Brain microvascular endothelial cell (primary cell): Measurements from ENCODE around the gene ZNF607.
A peak's percentile ranks its signal among the peaks of the same experiment; 100 is the strongest.
"Not testable (repeated sequence)": the region's sequence is repeated elsewhere in the genome, so short reads cannot be mapped to it uniquely, and the experiment has no call there.

ENCODE experiments used
- DNase-seq: peaks from one replicate; pipeline ENCODE4 v3.0.0-alpha.2; 2020
- H3K27ac ChIP-seq: fragments of 250-450 bp; sonication (Bioruptor Pico); 2 replicates; pipeline ENCODE4 v1.5.1; 2020; ENCODE audit warnings: mild to moderate bottlenecking, moderate library complexity
- H3K27me3 ChIP-seq: fragments of 250-450 bp; sonication (Bioruptor Pico); replicated peaks from 2 replicates; pipeline ENCODE4 v1.5.1; 2020; ENCODE audit warnings: mild to moderate bottlenecking
- H3K36me3 ChIP-seq: fragments of 250-450 bp; sonication (Bioruptor Pico); replicated peaks from 2 replicates; pipeline ENCODE4 v1.5.1; 2020; ENCODE audit warnings: mild to moderate bottlenecking
- H3K4me3 ChIP-seq: 2 replicates; pipeline ENCODE4 v1.5.1; 2011; ENCODE audit warnings: low read depth, mild to moderate bottlenecking, control low read depth, low read length, moderate library complexity
- in situ Hi-C: cut with HindIII; loops from 2 replicates; pipeline ENCODE4 v1.10.0; 2017; ENCODE audit warnings: low sequenced_read_pairs, low pct_ligation_motif_present
- TF ChIP-seq, protein P1 (sequence below): IDR thresholded peaks from 2 replicates; pipeline ENCODE4 v1.5.1; 2011; ENCODE audit warnings: low read depth, mild to moderate bottlenecking, moderate library complexity, low read length, control low read depth, inconsistent platforms; ENCODE audit errors: missing control alignments

The ZNF607 gene

DNA sequence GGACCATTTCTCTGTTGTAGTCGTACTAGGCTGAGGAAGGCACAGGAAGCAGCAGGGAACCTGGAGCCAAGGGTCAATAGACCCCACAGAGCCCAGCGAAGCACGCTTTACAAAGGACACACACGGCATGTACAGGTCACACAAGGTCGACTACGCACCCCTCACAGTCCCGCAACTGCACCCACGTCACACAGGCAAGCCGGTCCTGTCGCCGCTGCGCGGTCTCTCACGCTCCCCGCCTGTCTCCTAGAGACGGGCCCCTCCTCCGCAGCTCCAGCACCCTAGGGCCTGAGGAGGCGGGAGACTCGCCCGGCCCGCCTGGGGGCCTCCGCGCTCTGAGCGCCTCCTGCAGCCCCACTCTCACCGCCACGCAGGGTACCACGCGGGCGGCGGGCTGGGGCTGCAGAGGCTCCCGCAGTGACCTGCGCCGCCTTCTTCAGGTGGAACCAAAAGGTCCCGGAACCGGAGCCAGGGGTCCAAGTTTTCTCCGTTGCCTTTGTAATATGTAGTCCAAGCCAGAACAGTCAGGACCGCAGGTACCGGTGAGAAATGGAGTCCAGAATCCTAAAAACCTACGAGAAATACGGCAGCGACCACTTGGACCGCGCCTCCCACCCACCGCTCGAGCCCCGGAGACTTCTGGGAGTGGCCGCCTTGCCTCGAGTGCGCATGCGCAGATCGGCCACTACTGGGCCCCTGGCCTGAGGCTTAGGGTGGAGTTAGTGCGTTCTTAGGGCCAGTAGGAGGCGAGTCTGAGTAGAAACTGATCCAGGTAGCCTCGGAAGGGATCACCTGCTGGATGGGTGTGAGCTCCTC is at the start of gene ZNF607:
Gene ZNF607 (minus strand): TSS at position 651 of the 816 bp plus-strand sequence. CDS start 8,143 bp downstream, outside the sequence.
- in situ Hi-C loops: no loop called here
- Histone ChIP-seq H3K4me3 (peak within 1 kb of the TSS; percentile 85), H3K27ac (peak within 1 kb of the TSS; percentile 57), H3K36me3 (no peaks in the 10 kb centered on the region), H3K27me3 (no peaks in the 10 kb centered on the region)
- TF ChIP-seq, protein P1, sequence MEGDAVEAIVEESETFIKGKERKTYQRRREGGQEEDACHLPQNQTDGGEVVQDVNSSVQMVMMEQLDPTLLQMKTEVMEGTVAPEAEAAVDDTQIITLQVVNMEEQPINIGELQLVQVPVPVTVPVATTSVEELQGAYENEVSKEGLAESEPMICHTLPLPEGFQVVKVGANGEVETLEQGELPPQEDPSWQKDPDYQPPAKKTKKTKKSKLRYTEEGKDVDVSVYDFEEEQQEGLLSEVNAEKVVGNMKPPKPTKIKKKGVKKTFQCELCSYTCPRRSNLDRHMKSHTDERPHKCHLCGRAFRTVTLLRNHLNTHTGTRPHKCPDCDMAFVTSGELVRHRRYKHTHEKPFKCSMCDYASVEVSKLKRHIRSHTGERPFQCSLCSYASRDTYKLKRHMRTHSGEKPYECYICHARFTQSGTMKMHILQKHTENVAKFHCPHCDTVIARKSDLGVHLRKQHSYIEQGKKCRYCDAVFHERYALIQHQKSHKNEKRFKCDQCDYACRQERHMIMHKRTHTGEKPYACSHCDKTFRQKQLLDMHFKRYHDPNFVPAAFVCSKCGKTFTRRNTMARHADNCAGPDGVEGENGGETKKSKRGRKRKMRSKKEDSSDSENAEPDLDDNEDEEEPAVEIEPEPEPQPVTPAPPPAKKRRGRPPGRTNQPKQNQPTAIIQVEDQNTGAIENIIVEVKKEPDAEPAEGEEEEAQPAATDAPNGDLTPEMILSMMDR: peak; percentile 78
- peak; percentile 80 for DNase-seq

DNA sequence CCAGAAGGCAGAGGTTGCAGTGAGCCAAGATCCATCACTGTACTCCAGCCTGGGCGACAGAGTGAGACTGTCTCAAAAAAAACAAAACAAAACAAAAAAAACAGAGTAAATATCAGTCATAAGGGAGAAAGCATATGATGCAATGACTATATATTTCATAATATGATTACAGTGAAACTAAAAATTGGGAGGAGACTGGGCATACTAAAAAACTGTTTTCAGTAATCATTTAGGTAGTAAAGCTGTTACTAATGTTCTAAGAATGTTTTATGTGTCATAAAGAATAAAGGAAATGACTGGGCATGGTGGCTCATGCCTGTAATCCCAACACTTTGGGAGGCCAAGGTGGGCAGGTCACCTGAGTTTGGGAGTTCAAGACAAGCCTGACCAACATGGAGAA is 43.9 kb upstream of the ZNF607 start:
- TF ChIP-seq, protein P1: no peak
- Histone ChIP-seq H3K27ac (no peak overlapping the region), H3K27me3 (no peaks in the 10 kb centered on the region), H3K4me3 (no peak overlapping the region), H3K36me3 (peaks cover 5% of the 10 kb centered on the region)
- in situ Hi-C loops: no loop called here
- DNase-seq: no peak

DNA sequence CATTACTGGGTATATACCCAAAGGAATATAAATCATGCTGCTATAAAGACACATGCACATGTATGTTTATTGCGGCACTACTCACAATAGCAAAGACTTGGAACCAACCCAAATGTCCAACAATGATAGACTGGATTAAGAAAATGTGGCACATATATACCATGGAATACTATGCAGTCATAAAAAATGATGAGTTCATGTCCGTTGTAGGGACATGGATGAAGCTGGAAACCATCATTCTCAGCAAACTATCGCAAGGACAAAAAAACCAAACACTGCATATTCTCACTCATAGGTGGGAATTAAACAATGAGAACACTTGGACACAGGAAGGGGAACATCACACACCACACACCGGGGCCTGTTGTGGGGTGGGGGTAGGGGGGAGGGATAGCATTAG is 38.1 kb upstream of the ZNF607 start:
- H3K27ac ChIP-seq, DNase-seq, H3K4me3 ChIP-seq, H3K36me3 ChIP-seq, in situ Hi-C loops, H3K27me3 ChIP-seq: not testable (repeated sequence)

DNA sequence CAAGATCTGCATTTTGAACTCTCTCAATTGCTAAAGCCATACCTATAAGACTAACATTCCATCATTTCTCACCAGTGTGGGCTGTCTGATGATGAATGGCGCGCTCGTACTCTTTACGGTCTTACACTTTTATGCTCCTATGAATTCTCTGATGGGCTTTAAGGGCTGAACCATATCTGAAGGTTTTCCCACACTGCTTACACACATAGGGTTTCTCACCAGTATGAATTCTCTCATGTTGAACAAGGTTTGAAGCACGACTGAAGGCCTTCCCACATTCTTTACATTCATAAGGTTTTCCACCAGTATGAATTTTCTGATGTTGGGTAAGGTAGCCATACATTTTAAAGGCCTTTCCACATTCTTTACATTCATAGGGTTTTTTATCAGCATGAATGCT is 18.8 kb upstream of the ZNF607 start:
- Histone ChIP-seq H3K4me3 (no peak overlapping the region), H3K27me3 (no peaks in the 10 kb centered on the region), H3K36me3 (peaks cover 7% of the 10 kb centered on the region), H3K27ac (no peak overlapping the region)
- no peak for DNase-seq
- in situ Hi-C loops: no loop called here
- TF ChIP-seq, protein P1: no peak

DNA sequence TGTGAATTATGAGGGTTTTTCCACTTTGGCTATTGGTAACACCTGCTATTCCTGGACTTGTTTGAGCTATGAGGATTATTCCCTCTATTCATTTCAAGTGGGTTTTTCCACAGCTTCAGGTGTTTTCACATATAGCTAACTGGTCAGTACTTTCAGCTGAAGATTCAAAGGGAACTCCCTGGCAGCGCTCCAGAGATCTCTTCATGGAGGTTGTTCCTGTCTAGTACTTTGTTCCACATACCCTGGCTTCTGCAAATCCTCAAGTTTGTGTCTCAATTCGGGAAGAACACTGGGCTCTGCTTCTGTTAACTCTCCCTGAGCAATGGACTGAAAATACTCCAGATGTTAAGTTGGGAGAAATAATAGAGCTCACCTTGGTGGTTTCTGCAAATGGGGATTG is 5.6 kb upstream of the ZNF607 start:
- in situ Hi-C loops: no loop called here
- Histone ChIP-seq H3K4me3 (no peak overlapping the region), H3K36me3 (no peaks in the 10 kb centered on the region), H3K27ac (no peak overlapping the region), H3K27me3 (no peaks in the 10 kb centered on the region)
- TF ChIP-seq, protein P1: no peak
- no peak for DNase-seq

DNA sequence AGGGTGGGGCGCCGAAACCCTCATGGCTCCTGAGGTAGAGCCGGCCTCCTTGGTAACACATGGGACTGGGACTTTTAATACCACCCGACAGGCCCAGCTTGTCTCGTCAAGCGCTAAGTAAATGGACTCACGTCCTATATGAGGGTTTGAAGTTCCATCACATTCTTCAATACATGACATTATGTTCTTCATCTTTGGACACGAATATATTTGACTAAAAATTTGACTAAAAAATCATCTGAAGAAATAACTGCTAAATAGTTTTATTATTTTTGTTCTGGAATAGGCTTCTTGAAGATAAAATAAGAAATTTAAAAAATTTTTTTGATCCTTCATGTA is 335 bp upstream of the ZNF607 start:
- Histone ChIP-seq H3K27ac (no peak overlapping the region), H3K36me3 (no peaks in the 10 kb centered on the region), H3K27me3 (no peaks in the 10 kb centered on the region), H3K4me3 (peak overlapping the region; percentile 85)
- in situ Hi-C loops: no loop called here
- DNase-seq: no peak
- TF ChIP-seq, protein P1: no peak
